HEK293 (cell line): ENCODE measurements around the gene HES1.

Source experiments
- CTCF ChIA-PET: fragments of 350-600 bp; formaldehyde crosslinking; extraction: SDS; loops from one replicate; lab custom pipeline; 2021; ENCODE audit warnings: antibody characterized with exemption; lab: Yijun Ruan, JAX
- POLR2A ChIA-PET: fragments of 300-600 bp; formaldehyde crosslinking; extraction: SDS; loops from one replicate; lab custom pipeline; 2020; ENCODE audit warnings: antibody characterized with exemption, inconsistent platforms; lab: Yijun Ruan, JAX
- H3K27ac ChIP-seq: fragments of 200-500 bp; sonication (Bioruptor generic); 2 replicates; pipeline ENCODE4 v1.5.1; 2014; ENCODE audit warnings: low read depth, low read length, control low read depth, inconsistent platforms; ENCODE audit errors: extremely low read depth
- H3K36me3 ChIP-seq, 2 experiments: fragments of 200-500 bp in 1 of 2; sonication (Bioruptor generic) in 1 of 2; 1 replicate in 1 of 2; 2 replicates in 1 of 2; pipeline ENCODE4 v1.5.1; 2014 to 2017; ENCODE audit warnings: inconsistent platforms in 2 of 2, low read length in 2 of 2; ENCODE audit not compliant: control insufficient read depth in 2 of 2, insufficient read depth in 1 of 2
- H3K4me1 ChIP-seq: fragments of 200-500 bp; sonication (Bioruptor generic); 2 replicates; pipeline ENCODE4 v1.5.1; 2014; ENCODE audit warnings: mild to moderate bottlenecking, low read length, inconsistent platforms; ENCODE audit not compliant: control insufficient read depth, insufficient read depth
- H3K4me3 ChIP-seq: 2 replicates; pipeline ENCODE4 v1.5.1; 2011; ENCODE audit warnings: low read depth, mild to moderate bottlenecking, control low read depth, low read length, moderate library complexity
- H3K9me3 ChIP-seq: fragments of 200-500 bp; sonication (Bioruptor generic); 2 replicates; pipeline ENCODE4 v1.5.1; 2014; ENCODE audit warnings: low read depth, low read length, inconsistent platforms; ENCODE audit not compliant: control insufficient read depth, insufficient read depth
- GLIS1 ChIP-seq: fragments of 450-650 bp; formaldehyde crosslinking; IDR thresholded peaks from 2 replicates; pipeline ENCODE4 v1.5.1; 2016; ENCODE audit warnings: missing biosample characterization, missing genetic modification characterization
- KLF16 ChIP-seq: fragments of 450-650 bp; formaldehyde crosslinking; IDR thresholded peaks from 2 replicates; pipeline ENCODE4 v1.5.1; 2017; ENCODE audit warnings: missing biosample characterization, missing genetic modification characterization
- REPIN1 ChIP-seq: fragments of 450-650 bp; formaldehyde crosslinking; IDR thresholded peaks from 2 replicates; pipeline ENCODE4 v1.5.1; 2017; ENCODE audit warnings: missing biosample characterization, missing genetic modification characterization, low read depth
- ZBTB17 ChIP-seq: fragments of 450-650 bp; formaldehyde crosslinking; IDR thresholded peaks from 2 replicates; pipeline ENCODE4 v1.5.1; 2016; ENCODE audit warnings: missing biosample characterization, missing genetic modification characterization
- ZBTB20 ChIP-seq: fragments of 450-650 bp; formaldehyde crosslinking; IDR thresholded peaks from 2 replicates; pipeline ENCODE4 v1.5.1; 2016; ENCODE audit warnings: missing biosample characterization, missing genetic modification characterization
- ZBTB7A ChIP-seq: fragments of 450-650 bp; formaldehyde crosslinking; IDR thresholded peaks from 2 replicates; pipeline ENCODE4 v1.5.1; 2016; ENCODE audit warnings: low read depth, missing biosample characterization, missing genetic modification characterization
- ZBTB8A ChIP-seq: fragments of 450-650 bp; formaldehyde crosslinking; IDR thresholded peaks from 2 replicates; pipeline ENCODE4 v1.5.1; 2016; ENCODE audit warnings: missing biosample characterization, missing genetic modification characterization
- ZNF112 ChIP-seq: fragments of 450-650 bp; formaldehyde crosslinking; IDR thresholded peaks from 2 replicates; pipeline ENCODE4 v1.5.0; 2017; ENCODE audit warnings: missing biosample characterization, missing genetic modification characterization
- ZNF214 ChIP-seq: fragments of 450-650 bp; formaldehyde crosslinking; IDR thresholded peaks from 2 replicates; pipeline ENCODE4 v1.5.1; 2017; ENCODE audit warnings: missing biosample characterization, mild to moderate bottlenecking, missing genetic modification characterization, borderline replicate concordance
- ZNF24 ChIP-seq: fragments of 450-650 bp; formaldehyde crosslinking; IDR thresholded peaks from 2 replicates; pipeline ENCODE4 v1.5.1; 2016; ENCODE audit warnings: missing biosample characterization, missing genetic modification characterization
- ZNF350 ChIP-seq: fragments of 450-650 bp; formaldehyde crosslinking; IDR thresholded peaks from 2 replicates; pipeline ENCODE4 v1.5.0; 2017; ENCODE audit warnings: missing biosample characterization, mild to moderate bottlenecking, missing genetic modification characterization
- ZNF654 ChIP-seq: fragments of 450-650 bp; formaldehyde crosslinking; IDR thresholded peaks from 2 replicates; pipeline ENCODE4 v1.5.1; 2016; ENCODE audit warnings: low read depth, missing biosample characterization, missing genetic modification characterization
- ZNF664 ChIP-seq: fragments of 450-650 bp; formaldehyde crosslinking; IDR thresholded peaks from 2 replicates; pipeline ENCODE4 v1.5.1; 2016; ENCODE audit warnings: missing biosample characterization, missing genetic modification characterization
- ZNF776 ChIP-seq: fragments of 450-650 bp; formaldehyde crosslinking; IDR thresholded peaks from 2 replicates; pipeline ENCODE4 v1.5.0; 2017; ENCODE audit warnings: missing biosample characterization, missing genetic modification characterization, borderline replicate concordance
- TF ChIP-seq, protein P1 (sequence below): fragments of 450-650 bp; IDR thresholded peaks from 2 replicates; pipeline ENCODE4 v1.5.1; 2018; ENCODE audit warnings: missing biosample characterization, missing genetic modification characterization
- TF ChIP-seq, protein P2 (sequence below): fragments of 450-650 bp; formaldehyde crosslinking; IDR thresholded peaks from 2 replicates; pipeline ENCODE4 v1.5.1; 2016; ENCODE audit warnings: missing biosample characterization, missing genetic modification characterization, borderline replicate concordance

The HES1 gene

DNA sequence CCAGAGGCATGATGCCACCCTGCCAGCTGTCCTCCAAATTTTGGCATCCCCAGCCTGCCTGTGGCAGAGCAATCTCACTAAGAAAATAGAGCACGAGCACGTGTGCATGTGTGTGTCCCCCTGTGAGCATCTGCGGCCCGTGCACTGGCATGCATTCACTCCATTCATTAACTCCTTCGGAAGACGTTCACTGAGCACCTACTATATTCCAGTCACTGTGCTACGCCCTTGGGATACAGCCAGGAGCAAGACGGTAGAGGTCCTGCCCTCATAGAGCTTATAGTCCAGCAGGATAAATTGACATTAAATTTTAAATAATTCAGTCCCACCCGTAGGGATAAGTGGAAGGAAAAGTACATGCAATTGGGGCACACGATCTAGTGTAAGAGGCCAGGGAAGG, 40.0 kb upstream of the HES1 start:
- no peak overlapping the region for H3K4me3 ChIP-seq
- H3K27ac ChIP-seq, result no peak overlapping the region
- no peaks in the 10 kb centered on the region for H3K9me3 ChIP-seq
- CTCF ChIA-PET, result no interaction called here
- POLR2A ChIA-PET, result no interaction called here
- no peaks in the 10 kb centered on the region for H3K36me3 ChIP-seq
- H3K4me1 ChIP-seq, result 0 out of 2 replicates have a peak, but pooled peaks cover 3% of the 10 kb centered on the region
- TF ChIP-seq ZNF776 (tag by site-specific recombination) (no peak), ZNF664 (peak; percentile 63; the same call in 1 of the 2 replicates), ZBTB7A (tag by site-specific recombination) (no peak)
- TF ChIP-seq, protein P1, sequence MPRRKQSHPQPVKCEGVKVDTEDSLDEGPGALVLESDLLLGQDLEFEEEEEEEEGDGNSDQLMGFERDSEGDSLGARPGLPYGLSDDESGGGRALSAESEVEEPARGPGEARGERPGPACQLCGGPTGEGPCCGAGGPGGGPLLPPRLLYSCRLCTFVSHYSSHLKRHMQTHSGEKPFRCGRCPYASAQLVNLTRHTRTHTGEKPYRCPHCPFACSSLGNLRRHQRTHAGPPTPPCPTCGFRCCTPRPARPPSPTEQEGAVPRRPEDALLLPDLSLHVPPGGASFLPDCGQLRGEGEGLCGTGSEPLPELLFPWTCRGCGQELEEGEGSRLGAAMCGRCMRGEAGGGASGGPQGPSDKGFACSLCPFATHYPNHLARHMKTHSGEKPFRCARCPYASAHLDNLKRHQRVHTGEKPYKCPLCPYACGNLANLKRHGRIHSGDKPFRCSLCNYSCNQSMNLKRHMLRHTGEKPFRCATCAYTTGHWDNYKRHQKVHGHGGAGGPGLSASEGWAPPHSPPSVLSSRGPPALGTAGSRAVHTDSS (tag by site-specific recombination), result no peak
- TF ChIP-seq, all 188 proteins: peak for 1

DNA sequence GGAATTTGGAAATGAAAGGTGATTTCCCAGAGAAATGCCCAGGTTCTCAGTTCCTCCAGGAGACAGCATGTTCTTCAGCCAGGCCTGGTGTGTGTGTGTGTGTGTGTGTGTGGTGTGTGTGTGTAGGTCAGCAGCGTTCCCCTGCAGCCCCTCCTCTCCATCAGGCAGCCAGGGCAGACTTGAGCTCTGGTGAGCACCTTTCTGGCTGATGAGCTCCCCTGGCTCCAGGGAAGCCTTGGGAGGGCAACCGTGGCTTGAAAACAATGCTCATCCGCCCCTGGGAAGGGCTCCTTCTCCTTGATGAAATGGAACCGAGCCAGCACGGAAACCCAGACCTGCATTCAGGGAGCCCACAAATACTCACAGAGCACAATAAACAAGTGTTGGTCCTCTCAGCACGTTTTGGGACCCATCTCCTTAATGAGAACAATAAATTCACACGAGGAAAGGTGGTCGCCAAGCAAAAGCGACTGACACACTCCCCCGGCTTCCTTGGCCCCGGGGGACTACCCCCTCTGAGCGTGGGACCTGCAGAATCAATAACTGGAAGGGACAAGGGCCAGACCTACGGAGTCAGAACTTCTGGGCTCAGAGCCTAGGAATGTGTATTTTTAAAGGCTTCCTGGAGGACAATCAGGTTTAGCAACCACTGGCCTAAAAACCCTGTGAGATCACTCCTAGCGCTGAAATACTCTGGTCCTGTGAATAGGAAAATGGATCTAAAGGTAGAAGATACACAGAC, 38.6 kb upstream of the HES1 start:
- ChIA-PET POLR2A (no interaction called here), CTCF (no interaction called here)
- no peaks in the 10 kb centered on the region for H3K36me3 ChIP-seq
- no peak overlapping the region for H3K27ac ChIP-seq
- TF ChIP-seq ZNF350 (tag by site-specific recombination) (no peak), GLIS1 (tag by site-specific recombination) (peak; percentile 72), KLF16 (tag by site-specific recombination) (no peak), ZNF24 (no peak), ZBTB17 (tag by site-specific recombination) (peak; percentile 34; the same call in 1 of the 2 replicates), ZNF654 (no peak)
- 0 out of 2 replicates have a peak, but pooled peaks cover 3% of the 10 kb centered on the region for H3K4me1 ChIP-seq
- H3K9me3 ChIP-seq, result no peaks in the 10 kb centered on the region
- no peak overlapping the region for H3K4me3 ChIP-seq

DNA sequence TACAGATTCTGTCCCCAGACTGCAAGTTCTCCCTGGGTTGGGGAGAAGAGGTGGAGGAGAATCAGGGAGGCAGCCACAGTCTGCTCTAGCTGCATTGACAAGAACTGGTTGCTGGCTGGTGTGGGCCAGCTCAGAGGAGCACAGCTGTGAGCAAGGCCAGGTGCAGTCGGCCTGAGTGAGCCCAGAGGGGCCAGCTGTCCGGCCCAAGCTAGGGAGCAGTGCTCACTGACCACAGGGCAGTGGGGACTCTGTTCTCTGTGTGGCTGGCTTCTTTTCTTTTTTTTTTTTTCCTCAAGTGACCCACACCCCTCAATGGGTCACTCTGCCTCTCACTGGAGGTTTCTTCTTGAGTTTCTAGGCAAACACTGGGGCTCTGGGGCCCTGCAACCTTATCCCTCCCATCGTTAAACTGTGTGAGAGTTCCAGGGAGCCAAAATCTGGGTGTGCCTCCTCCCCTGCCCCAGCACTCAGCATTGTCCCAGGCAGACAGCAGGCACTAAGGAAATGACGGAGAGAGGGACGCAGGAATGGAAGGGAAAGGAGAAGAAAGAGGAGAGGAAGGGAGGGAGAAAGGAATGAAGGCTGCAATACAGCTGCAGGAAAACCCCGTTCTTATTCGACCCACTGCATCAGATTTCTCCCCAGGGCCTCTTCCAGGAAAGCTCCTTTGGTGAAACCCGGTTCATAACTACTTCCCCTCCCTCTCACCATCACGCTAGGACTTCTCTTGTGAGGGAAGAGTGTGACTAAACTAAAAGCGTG, 37.7 kb upstream of the HES1 start:
- no peak overlapping the region for H3K4me3 ChIP-seq
- no peak overlapping the region for H3K27ac ChIP-seq
- CTCF ChIA-PET, result no interaction called here
- H3K4me1 ChIP-seq, result 0 out of 2 replicates have a peak, but pooled peaks cover 3% of the 10 kb centered on the region
- no peaks in the 10 kb centered on the region for H3K36me3 ChIP-seq
- no peaks in the 10 kb centered on the region for H3K9me3 ChIP-seq
- POLR2A ChIA-PET, result interaction anchor here (1.4 kb wide), 1 partner anchor 9 kb away, joined by 5 read pairs; no protein-coding TSS in a partner anchor
- TF ChIP-seq ZNF112 (tag by site-specific recombination), result no peak
- peak; percentile 29; the same call in 1 of the 2 replicates for TF ChIP-seq ZBTB8A (tag by site-specific recombination)
- TF ChIP-seq ZNF214, result no peak
- TF ChIP-seq, protein P2, sequence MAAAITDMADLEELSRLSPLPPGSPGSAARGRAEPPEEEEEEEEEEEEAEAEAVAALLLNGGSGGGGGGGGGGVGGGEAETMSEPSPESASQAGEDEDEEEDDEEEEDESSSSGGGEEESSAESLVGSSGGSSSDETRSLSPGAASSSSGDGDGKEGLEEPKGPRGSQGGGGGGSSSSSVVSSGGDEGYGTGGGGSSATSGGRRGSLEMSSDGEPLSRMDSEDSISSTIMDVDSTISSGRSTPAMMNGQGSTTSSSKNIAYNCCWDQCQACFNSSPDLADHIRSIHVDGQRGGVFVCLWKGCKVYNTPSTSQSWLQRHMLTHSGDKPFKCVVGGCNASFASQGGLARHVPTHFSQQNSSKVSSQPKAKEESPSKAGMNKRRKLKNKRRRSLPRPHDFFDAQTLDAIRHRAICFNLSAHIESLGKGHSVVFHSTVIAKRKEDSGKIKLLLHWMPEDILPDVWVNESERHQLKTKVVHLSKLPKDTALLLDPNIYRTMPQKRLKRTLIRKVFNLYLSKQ, result no peak
- peak; percentile 41; the same call in 1 of the 2 replicates for TF ChIP-seq GLIS1 (tag by site-specific recombination)
- TF ChIP-seq REPIN1 (tag by site-specific recombination), result no peak
- TF ChIP-seq ZBTB20 (tag by site-specific recombination), result peak; percentile 71; the same call in 1 of the 2 replicates
